A673 (cell line): ENCODE results near the gene KIAA1549.

Experiments used
- EZH2 ChIP-seq: fragments of 200-600 bp; sonication (generic); IDR thresholded peaks from 2 replicates; pipeline ENCODE4 v1.6.1; 2017; ENCODE audit warnings: borderline replicate concordance, low read depth, mild to moderate bottlenecking, mixed read lengths, antibody characterized with exemption, low read length; ENCODE audit not compliant: poor library complexity, severe bottlenecking
- TF ChIP-seq, protein P1 (sequence below): fragments of 300-800, 200-600 bp; sonication (generic); conservative IDR thresholded peaks from 2 replicates; pipeline ENCODE4 v1.5.1; 2017; ENCODE audit warnings: low read depth, mild to moderate bottlenecking, antibody characterized with exemption, low read length, moderate library complexity, mixed read lengths

DNA sequence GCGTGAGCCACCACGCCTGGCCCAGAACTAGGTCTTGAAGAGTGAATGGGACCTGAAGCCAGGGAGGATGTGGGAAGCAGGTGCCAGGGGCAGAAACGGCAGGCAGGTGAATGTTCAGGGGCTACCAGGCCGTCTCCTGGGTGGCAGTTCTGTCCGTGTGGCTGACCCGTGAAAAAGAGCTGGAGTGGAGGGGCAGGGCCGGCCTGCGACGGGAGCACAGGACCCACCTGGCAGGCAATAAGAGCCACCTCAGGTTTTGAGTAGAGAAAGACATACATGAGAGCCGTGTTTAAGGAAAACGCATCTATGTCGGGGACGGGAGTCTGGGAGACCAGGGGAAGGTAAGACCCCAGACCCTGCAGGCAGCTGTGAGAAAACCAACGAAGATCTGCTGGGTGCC lies 112.5 kb downstream of the KIAA1549 start:
- TF ChIP-seq EZH2 = no peak
- TF ChIP-seq, protein P1, sequence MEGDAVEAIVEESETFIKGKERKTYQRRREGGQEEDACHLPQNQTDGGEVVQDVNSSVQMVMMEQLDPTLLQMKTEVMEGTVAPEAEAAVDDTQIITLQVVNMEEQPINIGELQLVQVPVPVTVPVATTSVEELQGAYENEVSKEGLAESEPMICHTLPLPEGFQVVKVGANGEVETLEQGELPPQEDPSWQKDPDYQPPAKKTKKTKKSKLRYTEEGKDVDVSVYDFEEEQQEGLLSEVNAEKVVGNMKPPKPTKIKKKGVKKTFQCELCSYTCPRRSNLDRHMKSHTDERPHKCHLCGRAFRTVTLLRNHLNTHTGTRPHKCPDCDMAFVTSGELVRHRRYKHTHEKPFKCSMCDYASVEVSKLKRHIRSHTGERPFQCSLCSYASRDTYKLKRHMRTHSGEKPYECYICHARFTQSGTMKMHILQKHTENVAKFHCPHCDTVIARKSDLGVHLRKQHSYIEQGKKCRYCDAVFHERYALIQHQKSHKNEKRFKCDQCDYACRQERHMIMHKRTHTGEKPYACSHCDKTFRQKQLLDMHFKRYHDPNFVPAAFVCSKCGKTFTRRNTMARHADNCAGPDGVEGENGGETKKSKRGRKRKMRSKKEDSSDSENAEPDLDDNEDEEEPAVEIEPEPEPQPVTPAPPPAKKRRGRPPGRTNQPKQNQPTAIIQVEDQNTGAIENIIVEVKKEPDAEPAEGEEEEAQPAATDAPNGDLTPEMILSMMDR = no peak
